ENCODE results near the gene HMGXB4.

DNA sequence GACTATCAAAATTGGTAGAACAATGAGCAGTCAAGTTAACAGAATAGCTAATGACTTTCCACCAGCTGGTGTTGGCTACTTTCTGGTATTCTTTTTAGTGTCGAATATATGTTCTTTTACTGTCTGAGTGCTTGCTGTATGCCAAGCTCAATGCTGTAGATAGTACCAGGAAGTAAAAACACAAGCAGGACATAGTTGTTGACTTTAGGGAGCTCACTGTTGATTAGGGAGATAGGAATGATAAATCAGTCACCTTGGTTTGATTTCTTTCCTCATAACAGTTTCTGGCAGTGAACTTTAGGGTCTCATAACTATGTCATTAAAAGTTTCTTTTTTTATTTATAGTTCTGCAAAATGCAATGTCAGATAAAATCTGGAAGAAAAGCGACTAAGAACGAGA lies 9.0 kb downstream of the HMGXB4 start:
- TF ChIP-seq, protein P1, sequence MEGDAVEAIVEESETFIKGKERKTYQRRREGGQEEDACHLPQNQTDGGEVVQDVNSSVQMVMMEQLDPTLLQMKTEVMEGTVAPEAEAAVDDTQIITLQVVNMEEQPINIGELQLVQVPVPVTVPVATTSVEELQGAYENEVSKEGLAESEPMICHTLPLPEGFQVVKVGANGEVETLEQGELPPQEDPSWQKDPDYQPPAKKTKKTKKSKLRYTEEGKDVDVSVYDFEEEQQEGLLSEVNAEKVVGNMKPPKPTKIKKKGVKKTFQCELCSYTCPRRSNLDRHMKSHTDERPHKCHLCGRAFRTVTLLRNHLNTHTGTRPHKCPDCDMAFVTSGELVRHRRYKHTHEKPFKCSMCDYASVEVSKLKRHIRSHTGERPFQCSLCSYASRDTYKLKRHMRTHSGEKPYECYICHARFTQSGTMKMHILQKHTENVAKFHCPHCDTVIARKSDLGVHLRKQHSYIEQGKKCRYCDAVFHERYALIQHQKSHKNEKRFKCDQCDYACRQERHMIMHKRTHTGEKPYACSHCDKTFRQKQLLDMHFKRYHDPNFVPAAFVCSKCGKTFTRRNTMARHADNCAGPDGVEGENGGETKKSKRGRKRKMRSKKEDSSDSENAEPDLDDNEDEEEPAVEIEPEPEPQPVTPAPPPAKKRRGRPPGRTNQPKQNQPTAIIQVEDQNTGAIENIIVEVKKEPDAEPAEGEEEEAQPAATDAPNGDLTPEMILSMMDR (IDR thresholded peaks at IDR 0.05), result no peak
- no peak for TF ChIP-seq POLR2A (IDR thresholded peaks at IDR 0.05)
